Measurements from ENCODE around the gene ERP29.

DNA sequence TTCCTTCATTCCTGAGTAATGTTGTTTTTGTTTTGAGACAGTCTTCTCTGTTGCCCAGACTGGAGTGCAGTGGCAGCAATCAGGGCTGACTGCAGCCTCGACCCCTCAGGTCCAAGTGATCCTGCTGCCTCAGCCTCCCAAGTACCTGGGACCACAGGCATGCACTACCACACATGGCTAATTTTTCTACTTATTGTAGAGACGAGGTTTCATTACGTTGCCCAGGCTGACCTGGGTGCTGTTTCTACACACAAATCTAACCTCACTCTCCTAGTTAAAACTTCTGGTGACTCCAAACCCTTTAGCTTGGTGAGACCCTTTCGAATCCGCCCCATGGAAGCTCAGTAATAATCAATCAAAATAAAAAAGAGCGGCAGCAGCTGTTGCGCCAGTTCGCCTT is 1.5 kb upstream of the ERP29 start:
- TF ChIP-seq, protein P1, sequence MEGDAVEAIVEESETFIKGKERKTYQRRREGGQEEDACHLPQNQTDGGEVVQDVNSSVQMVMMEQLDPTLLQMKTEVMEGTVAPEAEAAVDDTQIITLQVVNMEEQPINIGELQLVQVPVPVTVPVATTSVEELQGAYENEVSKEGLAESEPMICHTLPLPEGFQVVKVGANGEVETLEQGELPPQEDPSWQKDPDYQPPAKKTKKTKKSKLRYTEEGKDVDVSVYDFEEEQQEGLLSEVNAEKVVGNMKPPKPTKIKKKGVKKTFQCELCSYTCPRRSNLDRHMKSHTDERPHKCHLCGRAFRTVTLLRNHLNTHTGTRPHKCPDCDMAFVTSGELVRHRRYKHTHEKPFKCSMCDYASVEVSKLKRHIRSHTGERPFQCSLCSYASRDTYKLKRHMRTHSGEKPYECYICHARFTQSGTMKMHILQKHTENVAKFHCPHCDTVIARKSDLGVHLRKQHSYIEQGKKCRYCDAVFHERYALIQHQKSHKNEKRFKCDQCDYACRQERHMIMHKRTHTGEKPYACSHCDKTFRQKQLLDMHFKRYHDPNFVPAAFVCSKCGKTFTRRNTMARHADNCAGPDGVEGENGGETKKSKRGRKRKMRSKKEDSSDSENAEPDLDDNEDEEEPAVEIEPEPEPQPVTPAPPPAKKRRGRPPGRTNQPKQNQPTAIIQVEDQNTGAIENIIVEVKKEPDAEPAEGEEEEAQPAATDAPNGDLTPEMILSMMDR (IDR thresholded peaks at IDR 0.05), result no peak
- no peak for TF ChIP-seq POLR2A (IDR thresholded peaks at IDR 0.05)
